K562 (cell line): Measurements from ENCODE around the gene GTF2H4. TPM values are rescaled to one million over a fixed set of nuclear protein-coding genes. Genes with fewer than 3 reads are reported as not detected.

ENCODE experiments used
- CBFB ChIP-seq: sonication (generic); formaldehyde crosslinking; IDR thresholded peaks from 2 replicates; pipeline ENCODE4 v1.4.0; 2020; ENCODE audit warnings: mild to moderate bottlenecking, missing genetic modification reagents
- CHAMP1 ChIP-seq: fragments of 450-650 bp; IDR thresholded peaks from 2 replicates; pipeline ENCODE4 v1.6.1; 2016; ENCODE audit warnings: mild to moderate bottlenecking
- E2F6 ChIP-seq, 2 experiments: IDR thresholded peaks; 2 replicates each; pipeline ENCODE4 v1.6.1; 2011; ENCODE audit warnings: borderline replicate concordance in 1 of 2, control low read depth in 1 of 2, low read depth in 1 of 2, low read length in 1 of 2, mild to moderate bottlenecking in 1 of 2, mixed read lengths in 1 of 2, moderate library complexity in 1 of 2; ENCODE audit not compliant: insufficient read depth in 1 of 2, insufficient read length in 1 of 2, poor library complexity in 1 of 2, severe bottlenecking in 1 of 2; ENCODE audit errors: extremely low read depth in 1 of 2
- E4F1 ChIP-seq: fragments of 250-450 bp; sonication (Bioruptor Pico); IDR thresholded peaks from 2 replicates; pipeline ENCODE4 v1.5.0; 2021; ENCODE audit warnings: mild to moderate bottlenecking, borderline replicate concordance
- ESRRA ChIP-seq: fragments of 450-650 bp; IDR thresholded peaks from 2 replicates; pipeline ENCODE4 v1.6.1; 2014; ENCODE audit warnings: low read depth, mild to moderate bottlenecking, moderate library complexity, borderline replicate concordance
- HDAC3 ChIP-seq: fragments of 450-650 bp; IDR thresholded peaks from 2 replicates; pipeline ENCODE4 v1.6.1; 2018; ENCODE audit warnings: borderline replicate concordance, mild to moderate bottlenecking, moderate library complexity; ENCODE audit not compliant: partially characterized antibody
- HDGF ChIP-seq: fragments of 450-650 bp; IDR thresholded peaks from 2 replicates; pipeline ENCODE4 v1.6.1; 2016
- KAT8 ChIP-seq: fragments of 450-650 bp; IDR thresholded peaks from 2 replicates; pipeline ENCODE4 v1.6.1; 2016; ENCODE audit warnings: low read depth, mild to moderate bottlenecking
- MEF2A ChIP-seq: IDR thresholded peaks from 2 replicates; pipeline ENCODE4 v1.6.1; 2011; ENCODE audit warnings: low read depth, mild to moderate bottlenecking, low read length, moderate library complexity; ENCODE audit not compliant: control insufficient read depth
- NFE2 ChIP-seq: IDR thresholded peaks from 2 replicates; pipeline ENCODE4 v1.6.1; 2014; ENCODE audit warnings: antibody characterized with exemption, low read depth
- NFXL1 ChIP-seq: fragments of 450-650 bp; formaldehyde crosslinking; IDR thresholded peaks from 2 replicates; pipeline ENCODE4 v1.4.0; 2021; ENCODE audit warnings: mild to moderate bottlenecking
- PRPF4 ChIP-seq: fragments of 200-400 bp; formaldehyde crosslinking; IDR thresholded peaks from one replicate; pipeline ENCODE4 v1.6.1; 2017; ENCODE audit warnings: low read length, low read depth, mild to moderate bottlenecking; ENCODE audit not compliant: insufficient read depth, poor library complexity, severe bottlenecking
- PTBP1 ChIP-seq: fragments of 200-400 bp; formaldehyde crosslinking; IDR thresholded peaks from 2 replicates; pipeline ENCODE4 v1.6.1; 2017; ENCODE audit warnings: low read depth, low read length
- RBM17 ChIP-seq: fragments of 200-400 bp; formaldehyde crosslinking; IDR thresholded peaks from 2 replicates; pipeline ENCODE4 v1.6.1; 2017; ENCODE audit warnings: low read depth, mild to moderate bottlenecking, low read length, borderline replicate concordance
- SIX5 ChIP-seq, 2 experiments: IDR thresholded peaks; 2 replicates each; pipeline ENCODE4 v1.6.1; 2011; ENCODE audit warnings: low read length in 2 of 2, borderline replicate concordance in 1 of 2, low read depth in 1 of 2, mild to moderate bottlenecking in 1 of 2, moderate library complexity in 1 of 2; ENCODE audit not compliant: insufficient read depth in 1 of 2
- SREBF2 ChIP-seq: sonication (generic); formaldehyde crosslinking; IDR thresholded peaks from 2 replicates; pipeline ENCODE4 v1.4.0; 2020; ENCODE audit warnings: mild to moderate bottlenecking, missing genetic modification reagents
- TCF7L2 ChIP-seq: fragments of 150-350 bp; IDR thresholded peaks from 2 replicates; pipeline ENCODE4 v1.6.1; 2016; ENCODE audit warnings: low read depth, mild to moderate bottlenecking, low read length, moderate library complexity
- XRCC5 ChIP-seq: fragments of 200-400 bp; formaldehyde crosslinking; IDR thresholded peaks from 2 replicates; pipeline ENCODE4 v1.6.1; 2017; ENCODE audit warnings: low read depth, mild to moderate bottlenecking, low read length
- ZNF146 ChIP-seq: IDR thresholded peaks from one replicate; pipeline ENCODE4 v1.6.1; 2018; ENCODE audit warnings: missing compliant biosample characterization; ENCODE audit not compliant: unreplicated experiment
- ZNF561 ChIP-seq: fragments of 450-650 bp; formaldehyde crosslinking; conservative IDR thresholded peaks from 2 replicates; pipeline ENCODE4 v1.4.0; 2020; ENCODE audit warnings: mild to moderate bottlenecking, moderate library complexity
- ZNF644 ChIP-seq: fragments of 200-800 bp; sonication (Bioruptor generic); IDR thresholded peaks from 2 replicates; pipeline ENCODE4 v1.6.1; 2016; ENCODE audit warnings: low read depth, missing genetic modification characterization, missing compliant biosample characterization
- polyA plus RNA-seq, 8 experiments: library from polyadenylated mRNA; depleted of rRNA in 4 of 8; stranded (reverse) in 5 of 8; unstranded in 3 of 8; fragments of >200 nt; fragmentation: Nextera tagmentation in 2 of 8; fragmentation: Illumina TruSeq in 1 of 8; extraction: Ambion mirVana in 2 of 8; extraction: Trizol in 1 of 8; gene quantifications; 2 replicates each; pipeline versions ENCODE4 v1.2.1 to v1.2.3, GENCODE V29; 2011 to 2014; ENCODE audit warnings: inconsistent platforms in 1 of 8, missing spikeins in 1 of 8
- total RNA-seq, 7 experiments: library from RNA; depleted of rRNA in 6 of 7; stranded (reverse); fragments of >200 nt in 6 of 7; fragmentation: Illumina TruSeq in 2 of 7; extraction: Trizol in 2 of 7; gene quantifications; 2 replicates each; pipeline versions ENCODE4 v1.2.1 to v1.2.3, GENCODE V29; 2011 to 2021; ENCODE audit warnings: low replicate concordance in 1 of 7

Gene GTF2H4
- total and polyA plus RNA-seq, 9 of the 15 experiments (the other 6 are each of a cell fraction or from before 2014, with no cell fraction given) = 3.6 to 86.1 (median 39.6) TPM

- TF ChIP-seq TCF7L2 (0 out of 2 replicates have a peak, but pooled peaks have one; percentile 8), E4F1 (CRISPR knock-in tag) (no peak), CBFB (no peak), CHAMP1 (no peak), ZNF644 (tag) (0 out of 2 replicates have a peak, but pooled peaks have one; percentile 33), MEF2A (peak; percentile 82; the same call in 1 of the 2 replicates), SIX5 (IDR thresholded peaks at IDR 0.05; ENCODE audit: borderline replicate concordance in 1 of 2, insufficient read depth in 1 of 2, low read depth in 1 of 2, low read length in 2 of 2) (no peak), HDAC3 (no peak), RBM17 (no peak), PTBP1 (no peak), E2F6 (IDR thresholded peaks at IDR 0.05; ENCODE audit: borderline replicate concordance in 1 of 2, extremely low read depth in 1 of 2, insufficient read depth in 1 of 2, insufficient read length in 1 of 2, low read depth in 1 of 2, low read length in 1 of 2, poor library complexity in 1 of 2, severe bottlenecking in 1 of 2) (no peak), PRPF4 (no peak), SREBF2 (CRISPR knock-in tag) (no peak), KAT8 (no peak), XRCC5 (peak; percentile 88), NFXL1 (CRISPR knock-in tag) (no peak), ESRRA (peak; percentile 72), NFE2 (no peak), ZNF146 (CRISPR knock-in tag) (no peak), ZNF561 (CRISPR knock-in tag) (no peak), HDGF (no peak)
Measured at GRCh38 chr6:30877419-30878262, 30.4 kb upstream of the GTF2H4 start (continued).
